Loucy (cell line): ENCODE results near the gene VSIG2.

Source experiments
- H2AFZ ChIP-seq: fragments of 200-600 bp; sonication (generic); 2 replicates; pipeline ENCODE4 v1.6.0; 2016; ENCODE audit warnings: antibody characterized with exemption, mild to moderate bottlenecking, low read length, moderate library complexity
- H3F3A ChIP-seq: fragments of 200-600 bp; 2 replicates; pipeline ENCODE4 v1.6.0; 2016; ENCODE audit warnings: antibody characterized with exemption, low read depth, mild to moderate bottlenecking
- H3K27me3 ChIP-seq: fragments of 200-600 bp; sonication (generic); 2 replicates; pipeline ENCODE4 v1.6.1; 2014; ENCODE audit warnings: low read length, mild to moderate bottlenecking; ENCODE audit not compliant: insufficient read depth, poor library complexity, severe bottlenecking
- H3K36me3 ChIP-seq: fragments of 200-600 bp; sonication (generic); 2 replicates; pipeline ENCODE4 v1.6.1; 2016; ENCODE audit warnings: low read length; ENCODE audit not compliant: insufficient read depth
- H3K4me1 ChIP-seq: fragments of 200-600 bp; sonication (generic); 2 replicates; pipeline ENCODE4 v1.5.1; 2014; ENCODE audit warnings: low read length, mild to moderate bottlenecking; ENCODE audit not compliant: insufficient read depth, poor library complexity, severe bottlenecking
- H3K4me2 ChIP-seq: fragments of 200-600 bp; sonication (generic); 2 replicates; pipeline ENCODE4 v1.6.0; 2014; ENCODE audit warnings: antibody characterized with exemption, low read length, low read depth, mild to moderate bottlenecking; ENCODE audit not compliant: poor library complexity, severe bottlenecking
- H3K4me3 ChIP-seq: fragments of 200-600 bp; sonication (generic); 2 replicates; pipeline ENCODE4 v1.5.1; 2014; ENCODE audit warnings: low read length, mild to moderate bottlenecking, mixed read lengths; ENCODE audit not compliant: poor library complexity, severe bottlenecking
- H3K79me2 ChIP-seq: fragments of 200-600 bp; sonication (generic); 2 replicates; pipeline ENCODE4 v1.6.1; 2014; ENCODE audit warnings: low read length; ENCODE audit not compliant: insufficient read depth
- H3K9ac ChIP-seq: fragments of 200-600 bp; sonication (generic); 2 replicates; pipeline ENCODE4 v1.6.0; 2014; ENCODE audit warnings: mild to moderate bottlenecking, low read depth, low read length, moderate library complexity; ENCODE audit not compliant: poor library complexity, severe bottlenecking
- H3K9me2 ChIP-seq: fragments of 200-600 bp; sonication (generic); replicated peaks from 2 replicates; pipeline ENCODE4 v1.6.1; 2016; ENCODE audit warnings: low read depth, low read length, mixed read lengths
- H3K9me3 ChIP-seq: fragments of 200-600 bp; sonication (generic); 2 replicates; pipeline ENCODE4 v1.6.1; 2014; ENCODE audit warnings: mild to moderate bottlenecking, antibody characterized with exemption, low read length, low read depth; ENCODE audit not compliant: insufficient read depth
- H4K20me1 ChIP-seq: fragments of 200-600 bp; sonication (generic); 2 replicates; pipeline ENCODE4 v1.6.0; 2014; ENCODE audit warnings: antibody characterized with exemption, low read length, mild to moderate bottlenecking; ENCODE audit not compliant: insufficient read depth, poor library complexity, severe bottlenecking
- EZH2phosphoT487 ChIP-seq: fragments of 200-600 bp; IDR thresholded peaks from 2 replicates; pipeline ENCODE4 v1.6.1; 2018; ENCODE audit warnings: antibody characterized with exemption, mild to moderate bottlenecking, moderate library complexity, borderline replicate concordance
- TF ChIP-seq, protein P1 (sequence below): fragments of 200-600 bp; sonication (generic); conservative IDR thresholded peaks from 2 replicates; pipeline ENCODE4 v1.5.1; 2014; ENCODE audit warnings: mild to moderate bottlenecking, antibody characterized with exemption, low read length

VSIG2 gene

DNA sequence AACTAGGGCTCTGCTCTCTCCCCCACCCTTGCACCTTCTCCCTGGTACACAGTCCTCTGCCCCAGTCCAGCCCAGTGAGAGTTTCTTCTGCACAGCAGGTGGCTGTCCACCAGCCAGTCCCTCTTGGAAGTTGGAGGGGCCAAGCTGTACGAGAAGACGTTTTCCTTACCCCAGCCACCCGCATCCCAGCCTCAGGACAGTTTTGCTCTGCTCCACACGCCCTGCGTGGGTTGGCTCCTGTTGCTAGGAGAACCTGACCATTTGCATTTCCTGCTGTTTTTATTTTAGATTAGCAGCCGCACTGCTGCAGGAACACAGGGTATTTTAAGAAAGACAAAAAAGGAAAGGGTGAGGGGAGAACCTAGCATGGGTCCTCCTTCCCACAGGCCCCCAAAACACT is 29.9 kb downstream of the VSIG2 start:
- H3K9me3 ChIP-seq = no peaks in the 10 kb centered on the region
- H3K27me3 ChIP-seq = peaks cover 12% of the 10 kb centered on the region
- no peak overlapping the region for H2AFZ ChIP-seq
- no peak overlapping the region for H3K9ac ChIP-seq
- no peaks in the 10 kb centered on the region for H3F3A ChIP-seq
- H3K36me3 ChIP-seq = no peaks in the 10 kb centered on the region
- H3K4me2 ChIP-seq = peak overlapping the region; percentile 3
- peaks cover 55% of the 10 kb centered on the region for H3K4me1 ChIP-seq
- H4K20me1 ChIP-seq = no peaks in the 10 kb centered on the region
- H3K4me3 ChIP-seq = no peak overlapping the region
- no peak for TF ChIP-seq EZH2phosphoT487
- TF ChIP-seq, protein P1, sequence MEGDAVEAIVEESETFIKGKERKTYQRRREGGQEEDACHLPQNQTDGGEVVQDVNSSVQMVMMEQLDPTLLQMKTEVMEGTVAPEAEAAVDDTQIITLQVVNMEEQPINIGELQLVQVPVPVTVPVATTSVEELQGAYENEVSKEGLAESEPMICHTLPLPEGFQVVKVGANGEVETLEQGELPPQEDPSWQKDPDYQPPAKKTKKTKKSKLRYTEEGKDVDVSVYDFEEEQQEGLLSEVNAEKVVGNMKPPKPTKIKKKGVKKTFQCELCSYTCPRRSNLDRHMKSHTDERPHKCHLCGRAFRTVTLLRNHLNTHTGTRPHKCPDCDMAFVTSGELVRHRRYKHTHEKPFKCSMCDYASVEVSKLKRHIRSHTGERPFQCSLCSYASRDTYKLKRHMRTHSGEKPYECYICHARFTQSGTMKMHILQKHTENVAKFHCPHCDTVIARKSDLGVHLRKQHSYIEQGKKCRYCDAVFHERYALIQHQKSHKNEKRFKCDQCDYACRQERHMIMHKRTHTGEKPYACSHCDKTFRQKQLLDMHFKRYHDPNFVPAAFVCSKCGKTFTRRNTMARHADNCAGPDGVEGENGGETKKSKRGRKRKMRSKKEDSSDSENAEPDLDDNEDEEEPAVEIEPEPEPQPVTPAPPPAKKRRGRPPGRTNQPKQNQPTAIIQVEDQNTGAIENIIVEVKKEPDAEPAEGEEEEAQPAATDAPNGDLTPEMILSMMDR = no peak
- H3K79me2 ChIP-seq = no peaks in the 10 kb centered on the region
- H3K9me2 ChIP-seq = no peaks in the 10 kb centered on the region

DNA sequence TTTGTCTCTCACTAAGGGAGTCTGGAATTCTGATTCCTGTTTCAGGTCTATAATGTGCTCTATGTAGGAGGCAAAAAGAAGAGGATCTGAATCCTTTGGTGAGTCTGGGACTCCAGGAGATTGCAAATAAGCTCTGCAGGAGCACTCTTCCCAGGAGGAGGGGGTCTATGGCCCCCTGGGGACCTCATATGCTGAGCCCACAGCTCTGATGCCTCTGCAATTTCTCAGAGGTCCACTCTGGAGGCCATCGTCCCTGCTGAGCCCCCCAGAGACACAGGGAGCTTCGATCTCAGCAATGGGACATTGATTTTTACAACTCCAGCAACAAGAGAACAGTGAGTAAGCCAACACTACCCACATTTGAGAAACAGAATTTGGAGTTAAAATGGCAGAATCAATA is 32.5 kb downstream of the VSIG2 start:
- Histone ChIP-seq H3K4me1 (peaks cover 40% of the 10 kb centered on the region), H3F3A (no peaks in the 10 kb centered on the region), H3K9me3 (no peaks in the 10 kb centered on the region), H4K20me1 (no peaks in the 10 kb centered on the region), H3K27me3 (peaks cover 12% of the 10 kb centered on the region), H3K4me3 (no peak overlapping the region), H3K79me2 (no peaks in the 10 kb centered on the region), H3K9me2 (no peaks in the 10 kb centered on the region), H3K4me2 (no peak overlapping the region), H3K36me3 (no peaks in the 10 kb centered on the region), H3K9ac (no peak overlapping the region), H2AFZ (no peak overlapping the region)
- TF ChIP-seq, protein P1 = no peak
- no peak for TF ChIP-seq EZH2phosphoT487

DNA sequence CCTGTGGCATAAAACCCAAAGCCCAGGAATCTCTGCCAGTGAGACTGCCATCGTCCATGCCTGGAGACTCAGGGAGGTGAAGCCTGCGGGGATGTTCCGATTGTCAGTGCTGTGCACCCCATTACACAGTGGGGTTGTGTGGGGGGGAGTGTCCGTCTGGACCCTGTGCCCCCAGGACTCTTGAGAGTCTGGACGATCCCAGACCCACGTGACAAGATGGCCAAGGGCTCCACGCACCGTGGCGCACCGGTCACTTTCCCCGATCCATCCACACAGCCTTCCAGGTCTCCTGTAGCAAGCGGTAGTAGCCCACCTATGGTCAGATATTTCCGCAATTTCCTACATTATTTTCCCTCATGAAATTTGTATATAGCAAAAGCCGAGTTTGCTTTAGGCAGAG is 33.3 kb downstream of the VSIG2 start:
- Histone ChIP-seq H4K20me1 (no peaks in the 10 kb centered on the region), H3K4me1 (peaks cover 33% of the 10 kb centered on the region), H3F3A (no peaks in the 10 kb centered on the region), H3K79me2 (no peaks in the 10 kb centered on the region), H3K27me3 (peaks cover 12% of the 10 kb centered on the region), H3K9me3 (no peaks in the 10 kb centered on the region), H3K4me3 (no peak overlapping the region), H3K9ac (no peak overlapping the region), H3K36me3 (no peaks in the 10 kb centered on the region), H3K9me2 (no peaks in the 10 kb centered on the region), H3K4me2 (peak overlapping the region; percentile 79), H2AFZ (no peak overlapping the region)
- no peak for TF ChIP-seq EZH2phosphoT487
- TF ChIP-seq, protein P1 = no peak
